Keratinocyte (primary cell): ENCODE measurements around the gene SEMA3D.

Experiments
- CTCF ChIP-seq, 3 experiments: IDR thresholded peaks in 1 of 3; conservative IDR thresholded peaks in 1 of 3; optimal IDR thresholded peaks in 1 of 3; 2 replicates in 2 of 3; 3 replicates in 1 of 3; pipeline versions ENCODE3 to v1.5.1; 2011; ENCODE audit warnings: low read length in 3 of 3, mild to moderate bottlenecking in 3 of 3, moderate library complexity in 2 of 3, control low read depth in 1 of 3, inconsistent platforms in 1 of 3; ENCODE audit not compliant: insufficient read depth in 2 of 3; ENCODE audit errors: extremely low read depth in 1 of 3
- EZH2 ChIP-seq: IDR thresholded peaks from one replicate; pipeline ENCODE4 v1.6.1; 2012; ENCODE audit warnings: inconsistent platforms, mild to moderate bottlenecking, low read length, moderate library complexity

GRCh38 chr7:85016286-85016685 lies 170.6 kb downstream of the SEMA3D start:
- TF ChIP-seq CTCF (optimal IDR thresholded peaks at IDR 0.05 in 1 of 3, IDR thresholded peaks at IDR 0.05 in 1 of 3, conservative IDR thresholded peaks at IDR 0.05 in 1 of 3; ENCODE audit: extremely low read depth in 1 of 3, insufficient read depth in 2 of 3, low read length in 3 of 3) (no peak), EZH2 (no peak)
